BLaER1 treated with 17β-estradiol and CSF1 and Interleukin-3, amounts not matched to agents 10 nM and 100 nM (cell line): Measurements from ENCODE around the gene SPATA20.
A peak's percentile ranks its signal among the peaks of the same experiment; 100 is the strongest.

Experiments used
- H3K27ac ChIP-seq, 11 experiments: shearing (Covaris generic); formaldehyde crosslinking; 2 replicates each; pipeline ENCODE4 v1.8.1; 2022
- H3K27me3 ChIP-seq, 11 experiments: shearing (Covaris generic); formaldehyde crosslinking; 2 replicates each; pipeline ENCODE4 v1.8.1; 2022
- H3K36me3 ChIP-seq, 11 experiments: shearing (Covaris generic); formaldehyde crosslinking; 2 replicates each; pipeline ENCODE4 v1.8.1; 2022
- H3K4me1 ChIP-seq, 10 experiments: shearing (Covaris generic); formaldehyde crosslinking; 2 replicates each; pipeline ENCODE4 v1.8.1; 2022
- H3K4me2 ChIP-seq, 11 experiments: shearing (Covaris generic); formaldehyde crosslinking; 2 replicates each; pipeline ENCODE4 v1.8.1; 2022
- H3K4me3 ChIP-seq, 10 experiments: shearing (Covaris generic); formaldehyde crosslinking; 2 replicates each; pipeline ENCODE4 v1.8.1; 2022
- H3K9ac ChIP-seq, 11 experiments: shearing (Covaris generic); formaldehyde crosslinking; 2 replicates each; pipeline ENCODE4 v1.8.1; 2022
- H3K9me3 ChIP-seq, 11 experiments: shearing (Covaris generic); formaldehyde crosslinking; replicated peaks in 1 of 11; 2 replicates each; pipeline ENCODE4 v1.8.1; 2022
- H4K20me1 ChIP-seq, 11 experiments: shearing (Covaris generic); formaldehyde crosslinking; 2 replicates each; pipeline ENCODE4 v1.8.1; 2022
- Cebpa-rat ChIP-seq, 11 experiments: shearing (Covaris generic); IDR thresholded peaks; 2 replicates each; pipeline ENCODE4 v1.8.1; 2022

The SPATA20 gene

GRCh38 chr17:50540560-50541401 is 6.2 kb upstream of the SPATA20 start:
- Histone ChIP-seq H3K27ac (no peak overlapping the region; a peak in 2 of 22 replicates), H3K9me3 (no peaks in the 10 kb centered on the region), H3K36me3 (no peaks in the 10 kb centered on the region), H3K4me3 (peak overlapping the region in 8 of 10 experiments; percentile 52 to 72 (median 64); a peak in 12 of 20 replicates), H3K9ac (peak overlapping the region in 6 of 11 experiments; percentile 56 to 80 (median 74); a peak in 9 of 22 replicates), H3K27me3 (peaks cover 0 to 3% (median 0%) of the 10 kb centered on the region in 11 experiments; a peak in 2 of 22 replicates), H4K20me1 (peaks cover 0 to 5% (median 0%) of the 10 kb centered on the region in 11 experiments; a peak in 1 of 22 replicates), H3K4me2 (peak overlapping the region; percentile 89 to 98 (median 96)), H3K4me1 (peaks cover 35 to 55% (median 45%) of the 10 kb centered on the region in 10 experiments)
- TF ChIP-seq Cebpa-rat (IDR thresholded peaks at IDR 0.05): no peak

- Histone ChIP-seq H3K36me3 (no peaks in the 10 kb centered on the region), H3K27me3 (no peaks in the 10 kb centered on the region; a peak in 1 of 22 replicates), H3K4me1 (peaks cover 35 to 56% (median 45%) of the 10 kb centered on the region in 10 experiments), H4K20me1 (peaks cover 0 to 4% (median 0%) of the 10 kb centered on the region in 11 experiments; a peak in 1 of 22 replicates), H3K9me3 (no peaks in the 10 kb centered on the region), H3K4me2 (peak overlapping the region; percentile 89 to 98 (median 96)), H3K27ac (peak overlapping the region in 10 of 11 experiments; percentile 36 to 68 (median 54); a peak in 16 of 22 replicates), H3K9ac (peak overlapping the region; percentile 56 to 80 (median 73)), H3K4me3 (peak overlapping the region; percentile 52 to 72 (median 64))
- TF ChIP-seq Cebpa-rat (IDR thresholded peaks at IDR 0.05): no peak
Observed at GRCh38 chr17:50541402-50541715, 5.6 kb upstream of the SPATA20 start.

DNA sequence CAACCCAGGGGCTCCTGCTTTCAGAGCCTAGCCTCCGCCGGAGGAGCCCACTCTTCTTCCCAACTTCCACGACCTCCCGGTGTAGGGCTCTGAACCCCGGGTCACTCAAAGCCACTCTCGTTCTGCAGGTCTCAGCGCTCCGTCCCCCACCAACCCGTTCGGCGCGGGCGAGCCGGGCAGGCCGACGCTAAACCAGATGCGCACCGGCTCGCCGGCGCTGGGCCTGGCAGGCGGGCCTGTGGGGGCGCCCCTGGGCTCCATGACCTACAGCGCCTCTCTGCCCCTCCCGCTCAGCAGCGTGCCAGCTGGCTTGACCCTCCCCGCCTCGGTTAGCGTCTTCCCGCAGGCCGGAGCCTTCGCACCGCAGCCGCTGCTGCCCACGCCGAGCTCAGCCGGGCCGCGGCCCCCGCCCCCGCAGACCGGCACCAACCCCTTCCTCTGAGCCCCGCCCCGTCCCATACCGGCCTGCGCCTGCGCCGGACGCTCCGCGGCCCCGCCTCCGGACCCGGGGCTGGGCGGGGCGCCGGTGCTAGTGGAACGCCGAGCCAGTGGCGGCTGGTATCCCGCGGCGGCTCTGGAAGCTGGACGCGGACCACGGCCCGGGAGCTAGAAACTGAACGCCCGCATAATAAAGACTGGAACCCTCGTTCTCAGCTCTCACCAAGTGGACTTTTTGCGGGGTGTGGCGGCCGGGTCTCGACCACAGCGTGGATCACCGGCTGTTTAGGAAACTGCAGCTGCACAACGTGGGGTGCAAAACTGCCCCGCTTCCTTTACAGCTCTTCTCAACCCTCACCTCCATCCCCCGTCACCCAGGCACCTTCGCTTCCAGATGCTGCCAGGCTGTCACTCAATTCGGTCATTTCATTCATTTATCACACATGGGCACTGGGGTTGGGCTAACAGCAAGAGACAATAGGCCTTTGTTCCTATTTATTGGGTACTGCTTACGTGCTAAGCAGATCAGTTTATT is 5.0 kb upstream of the SPATA20 start:
- Histone ChIP-seq H4K20me1 (no peaks in the 10 kb centered on the region), H3K4me2 (peak overlapping the region; percentile 89 to 98 (median 96)), H3K4me1 (peaks cover 35 to 62% (median 49%) of the 10 kb centered on the region in 10 experiments), H3K9me3 (no peaks in the 10 kb centered on the region), H3K27me3 (no peaks in the 10 kb centered on the region), H3K4me3 (peak overlapping the region; percentile 52 to 72 (median 64)), H3K27ac (peak overlapping the region in 10 of 11 experiments; percentile 36 to 68 (median 54); a peak in 20 of 22 replicates), H3K36me3 (no peaks in the 10 kb centered on the region), H3K9ac (peak overlapping the region; percentile 56 to 80 (median 73))
- no peak for TF ChIP-seq Cebpa-rat (IDR thresholded peaks at IDR 0.05)

DNA sequence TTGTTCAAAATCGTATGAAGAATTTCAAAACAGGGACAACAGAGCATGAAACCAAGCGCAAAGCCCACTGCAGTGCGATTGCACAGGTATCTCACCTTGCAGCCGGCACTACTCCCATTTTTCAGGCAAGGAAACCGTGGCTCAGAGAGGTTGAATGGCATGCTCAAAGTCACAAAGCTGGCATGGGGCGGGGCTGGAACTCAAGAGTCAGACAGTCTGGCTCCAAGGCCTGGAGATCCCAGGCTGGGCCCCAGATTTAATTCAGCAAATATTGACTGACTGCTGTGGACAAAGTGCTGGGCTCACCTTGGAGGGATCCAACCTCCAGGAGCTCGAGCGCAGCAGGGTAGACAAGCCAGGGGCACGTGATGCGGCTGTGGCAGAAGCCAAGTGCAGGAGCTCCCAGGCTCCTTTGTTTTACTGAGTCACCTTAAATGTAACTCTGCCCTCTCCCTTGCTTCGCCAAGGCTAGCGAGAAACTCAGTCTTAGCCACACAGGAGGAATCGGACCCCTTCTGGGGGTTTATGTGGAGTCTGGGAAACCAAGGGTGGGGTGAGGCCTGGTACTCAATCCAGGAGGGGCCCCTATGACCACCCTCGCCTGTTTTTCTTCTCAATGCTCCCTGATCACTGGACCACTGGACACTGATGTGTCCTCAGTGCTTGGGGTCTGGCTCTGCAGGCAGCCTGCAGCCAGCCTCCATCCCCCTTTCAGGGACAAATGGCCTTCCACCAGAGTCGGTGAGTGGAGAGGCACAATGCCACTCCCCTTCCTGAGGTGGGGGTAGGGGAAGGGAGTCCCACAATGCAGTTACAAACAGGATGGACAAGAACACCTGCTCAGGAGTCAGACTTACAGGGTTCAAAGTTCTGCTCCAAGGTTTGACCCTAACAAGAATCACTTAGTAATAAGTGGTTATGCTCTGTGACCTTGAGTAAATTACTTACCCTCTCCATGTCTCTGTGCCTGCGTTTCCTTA is 3.9 kb upstream of the SPATA20 start:
- no peak for TF ChIP-seq Cebpa-rat (IDR thresholded peaks at IDR 0.05)
- H3K4me3 ChIP-seq: peak overlapping the region in 8 of 10 experiments; percentile 52 to 72 (median 66); a peak in 11 of 20 replicates
- H4K20me1 ChIP-seq: no peaks in the 10 kb centered on the region
- peak overlapping the region in 9 of 11 experiments; percentile 56 to 80 (median 75); a peak in 14 of 22 replicates for H3K9ac ChIP-seq
- peaks cover 42 to 71% (median 52%) of the 10 kb centered on the region in 10 experiments for H3K4me1 ChIP-seq
- no peaks in the 10 kb centered on the region for H3K9me3 ChIP-seq
- H3K27ac ChIP-seq: peak overlapping the region in 2 of 11 experiments; percentile 52; a peak in 1 of 22 replicates
- no peaks in the 10 kb centered on the region for H3K27me3 ChIP-seq
- H3K4me2 ChIP-seq: peak overlapping the region; percentile 89 to 98 (median 96)
- H3K36me3 ChIP-seq: no peaks in the 10 kb centered on the region

DNA sequence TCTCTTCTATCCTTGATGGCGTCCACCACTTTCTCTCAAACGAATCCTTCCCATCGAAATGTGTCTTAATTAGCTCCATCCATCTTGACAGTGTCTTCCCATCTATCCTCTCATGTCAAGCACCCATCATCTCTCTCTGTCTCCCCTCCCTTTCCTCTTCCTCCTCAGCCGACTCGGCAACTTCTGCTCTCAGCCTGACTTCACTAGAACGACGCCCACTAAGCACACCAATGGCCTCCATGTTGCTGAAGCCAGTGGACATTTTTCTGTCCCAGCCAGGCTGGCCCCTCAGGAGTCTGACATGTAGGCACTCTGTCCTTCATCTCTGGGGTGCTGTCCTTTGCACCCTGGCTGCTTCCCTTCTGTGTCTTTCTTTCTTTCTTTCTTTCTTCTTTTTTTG is 2.5 kb upstream of the SPATA20 start:
- H3K4me1 ChIP-seq: peaks cover 31 to 57% (median 38%) of the 10 kb centered on the region in 10 experiments
- H3K36me3 ChIP-seq: no peaks in the 10 kb centered on the region
- H3K9ac ChIP-seq: no peak overlapping the region
- H4K20me1 ChIP-seq: no peaks in the 10 kb centered on the region
- no peak overlapping the region for H3K27ac ChIP-seq
- no peak for TF ChIP-seq Cebpa-rat (IDR thresholded peaks at IDR 0.05)
- H3K4me2 ChIP-seq: peak overlapping the region in 5 of 11 experiments; percentile 9 to 43 (median 23); a peak in 7 of 22 replicates
- no peak overlapping the region for H3K4me3 ChIP-seq
- H3K27me3 ChIP-seq: no peaks in the 10 kb centered on the region
- H3K9me3 ChIP-seq: no peaks in the 10 kb centered on the region

DNA sequence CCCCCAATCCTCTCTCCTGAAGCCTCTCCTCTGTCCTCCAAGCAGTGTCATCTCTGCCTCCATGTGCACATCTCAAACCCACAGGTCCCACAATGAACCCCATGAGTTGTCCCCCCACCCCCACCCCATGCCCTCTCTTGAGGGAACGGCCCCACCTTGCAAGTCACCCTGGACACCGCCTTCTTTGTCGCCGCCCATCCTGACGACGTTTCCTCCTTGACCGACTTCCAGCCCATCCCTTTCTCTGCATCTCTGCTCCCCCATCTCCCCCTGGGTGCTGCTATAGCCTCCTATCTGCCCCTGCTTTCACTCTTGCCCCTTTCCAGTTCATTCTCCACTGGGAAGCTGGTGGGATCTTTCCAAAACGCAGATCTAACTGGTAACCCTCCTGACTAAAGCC is 1.7 kb upstream of the SPATA20 start:
- no peak for TF ChIP-seq Cebpa-rat (IDR thresholded peaks at IDR 0.05)
- no peak overlapping the region for H3K9ac ChIP-seq
- H3K4me3 ChIP-seq: no peak overlapping the region
- H3K27ac ChIP-seq: no peak overlapping the region
- H4K20me1 ChIP-seq: no peaks in the 10 kb centered on the region
- no peaks in the 10 kb centered on the region for H3K9me3 ChIP-seq
- peaks cover 31 to 56% (median 34%) of the 10 kb centered on the region in 10 experiments for H3K4me1 ChIP-seq
- no peak overlapping the region for H3K4me2 ChIP-seq
- no peaks in the 10 kb centered on the region for H3K36me3 ChIP-seq
- no peaks in the 10 kb centered on the region for H3K27me3 ChIP-seq

DNA sequence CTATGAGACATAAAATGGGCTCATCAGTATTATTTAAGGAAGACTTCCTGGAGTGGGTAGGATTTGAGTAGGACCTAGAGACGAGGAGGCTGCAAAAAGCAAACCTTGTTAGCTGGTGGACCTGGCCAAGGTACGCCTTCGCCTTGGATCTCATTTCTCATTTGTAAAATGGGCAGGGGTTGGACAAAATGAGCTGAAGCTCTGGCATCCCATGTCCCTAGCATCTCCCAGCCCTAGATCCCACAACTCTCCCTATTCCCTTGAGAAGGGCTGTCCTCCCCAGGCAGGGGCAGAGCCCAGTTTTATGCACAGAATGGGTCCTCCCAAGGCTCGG is 306 bp upstream of the SPATA20 start:
- peak overlapping the region in 9 of 10 experiments; percentile 51 to 72 (median 60); a peak in 13 of 20 replicates for H3K4me3 ChIP-seq
- H3K36me3 ChIP-seq: no peaks in the 10 kb centered on the region
- H3K27ac ChIP-seq: no peak overlapping the region
- no peaks in the 10 kb centered on the region for H3K9me3 ChIP-seq
- no peaks in the 10 kb centered on the region for H3K27me3 ChIP-seq
- peak overlapping the region; percentile 83 to 93 (median 90) for H3K4me2 ChIP-seq
- peak overlapping the region in 10 of 11 experiments; percentile 64 to 83 (median 80); a peak in 16 of 22 replicates for H3K9ac ChIP-seq
- H4K20me1 ChIP-seq: 0 out of 22 replicates have a peak, but pooled peaks cover 0 to 5% (median 0%) of the 10 kb centered on the region in 11 experiments
- TF ChIP-seq Cebpa-rat (IDR thresholded peaks at IDR 0.05): no peak
- H3K4me1 ChIP-seq: peaks cover 23 to 46% (median 25%) of the 10 kb centered on the region in 10 experiments
